HUES6 (cell line): ENCODE results near the gene NIPAL1.

Source experiments
- H3K27ac ChIP-seq: 2 replicates; pipeline ENCODE4 v1.7.0; 2013; ENCODE audit warnings: low read depth, mild to moderate bottlenecking, low read length, inconsistent platforms
- H3K27me3 ChIP-seq: 2 replicates; pipeline ENCODE4 v1.6.1; 2013; ENCODE audit warnings: low read length; ENCODE audit not compliant: control insufficient read depth, insufficient read depth
- H3K36me3 ChIP-seq: 2 replicates; pipeline ENCODE4 v1.6.1; 2013; ENCODE audit warnings: low read length; ENCODE audit not compliant: control insufficient read depth, insufficient read depth
- H3K4me1 ChIP-seq: 2 replicates; pipeline ENCODE4 v1.6.1; 2013; ENCODE audit warnings: low read length; ENCODE audit not compliant: control insufficient read depth, insufficient read depth
- H3K4me3 ChIP-seq: 2 replicates; pipeline ENCODE4 v1.5.1; 2013; ENCODE audit warnings: low read depth, low read length
- H3K9ac ChIP-seq: one replicate; pipeline ENCODE4 v1.6.1; 2013; ENCODE audit warnings: mild to moderate bottlenecking, low read length
- H3K9me3 ChIP-seq: 2 replicates; pipeline ENCODE4 v1.6.1; 2013; ENCODE audit warnings: low read depth, low read length; ENCODE audit not compliant: control insufficient read depth, insufficient read depth

The NIPAL1 gene

DNA sequence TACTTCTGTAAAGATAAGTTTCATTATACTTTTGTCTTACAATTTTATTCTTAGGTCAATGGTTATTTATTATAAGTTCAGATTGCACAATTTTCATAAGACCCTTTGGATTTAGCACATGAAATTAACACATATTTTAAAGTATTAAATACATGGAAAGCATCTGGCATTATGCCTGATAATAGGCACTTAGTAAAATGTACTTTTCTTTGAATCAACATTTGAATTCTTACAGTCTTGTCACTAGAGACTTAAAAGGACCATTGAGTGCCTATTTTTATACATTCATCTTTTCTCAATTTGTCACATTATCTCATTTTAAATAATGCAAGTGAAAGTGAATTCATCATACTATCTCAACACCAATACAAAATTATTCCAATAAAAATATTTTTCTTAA is 23.0 kb downstream of the NIPAL1 start:
- Histone ChIP-seq H3K4me3 (no peak overlapping the region), H3K9me3 (no peaks in the 10 kb centered on the region), H3K36me3 (peaks cover 3% of the 10 kb centered on the region; the same call in 1 of the 2 replicates), H3K9ac (no peak overlapping the region), H3K27ac (no peak overlapping the region), H3K4me1 (peaks cover 2% of the 10 kb centered on the region; the same call in 1 of the 2 replicates), H3K27me3 (no peaks in the 10 kb centered on the region)

DNA sequence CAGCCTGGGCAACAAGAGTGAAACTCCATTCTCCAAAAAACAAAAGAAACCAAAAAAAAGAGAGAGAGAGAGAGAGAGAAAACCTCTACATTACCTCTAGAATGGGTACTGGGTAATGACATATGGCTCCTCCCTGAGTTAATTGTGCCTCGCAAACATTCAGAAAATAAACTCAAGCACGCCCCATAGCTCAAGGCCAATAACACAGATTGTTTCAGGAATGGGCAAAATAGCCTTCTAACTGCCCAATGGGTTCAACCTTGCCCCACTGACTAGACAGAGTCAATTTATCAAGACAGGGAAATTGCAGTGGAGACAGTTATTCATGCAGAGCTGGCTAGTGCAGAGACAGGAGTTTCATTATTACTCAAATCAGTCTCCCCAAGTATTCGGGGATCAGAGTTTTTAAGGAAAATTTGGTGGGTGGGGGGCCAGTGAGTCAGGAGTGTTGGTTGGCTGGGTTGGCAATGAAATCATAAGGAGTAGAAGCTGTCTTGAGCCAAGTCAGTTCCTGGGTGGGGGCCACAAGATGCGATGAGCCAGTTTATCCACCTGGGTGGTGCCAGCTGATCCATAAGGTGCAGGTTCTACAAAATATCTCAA is 25.1 kb downstream of the NIPAL1 start:
- Histone ChIP-seq H3K9ac (no peak overlapping the region), H3K4me1 (peaks cover 2% of the 10 kb centered on the region; the same call in 1 of the 2 replicates), H3K27me3 (no peaks in the 10 kb centered on the region), H3K36me3 (no peaks in the 10 kb centered on the region), H3K27ac (no peak overlapping the region), H3K4me3 (no peak overlapping the region), H3K9me3 (no peaks in the 10 kb centered on the region)

DNA sequence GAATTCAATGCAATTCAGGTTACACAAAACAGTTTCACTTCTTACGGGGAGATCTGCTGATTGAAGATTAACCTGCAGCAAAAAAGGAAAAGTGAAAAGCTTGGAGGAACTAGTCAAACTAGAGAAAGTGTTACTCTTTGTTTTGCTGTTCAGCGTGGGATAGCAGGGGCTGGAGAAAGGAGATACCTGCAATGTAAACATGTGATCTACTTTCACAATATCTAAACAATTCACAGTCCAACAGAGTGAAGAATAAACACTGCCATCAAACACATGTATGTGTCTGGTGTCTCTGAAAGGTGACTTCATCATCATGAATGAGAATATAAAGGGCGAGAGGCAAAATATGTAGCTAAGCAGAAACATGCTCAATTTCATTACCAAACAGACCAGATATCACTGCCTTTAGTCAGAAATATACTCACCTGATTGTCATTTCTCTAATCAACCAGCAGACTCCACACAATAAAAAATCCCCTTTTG is 26.4 kb downstream of the NIPAL1 start:
- no peaks in the 10 kb centered on the region for H3K27me3 ChIP-seq
- H3K9ac ChIP-seq, result no peak overlapping the region
- no peaks in the 10 kb centered on the region for H3K36me3 ChIP-seq
- H3K4me3 ChIP-seq, result no peak overlapping the region
- H3K9me3 ChIP-seq, result no peaks in the 10 kb centered on the region
- no peak overlapping the region for H3K27ac ChIP-seq
- peaks cover 2% of the 10 kb centered on the region for H3K4me1 ChIP-seq

DNA sequence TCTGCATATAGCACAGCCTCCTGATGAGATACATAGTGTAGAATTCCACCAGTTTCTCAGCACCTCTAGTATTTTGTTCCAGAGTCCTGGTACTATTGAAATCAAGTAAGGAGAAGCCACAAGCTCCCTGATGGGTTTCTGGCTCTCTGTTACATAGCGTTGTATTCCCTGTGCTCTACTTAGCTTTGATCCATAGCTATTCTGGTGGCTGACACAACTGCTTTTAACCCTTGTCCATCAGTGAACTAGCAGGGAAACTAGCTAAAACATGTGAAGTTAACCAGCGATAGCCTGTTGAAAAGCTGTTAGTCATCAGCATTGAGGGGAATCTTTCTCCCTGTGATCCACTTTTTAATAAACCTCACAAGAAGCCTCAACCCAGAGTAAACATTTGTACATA is 26.9 kb downstream of the NIPAL1 start:
- no peaks in the 10 kb centered on the region for H3K27me3 ChIP-seq
- peaks cover 2% of the 10 kb centered on the region for H3K4me1 ChIP-seq
- no peaks in the 10 kb centered on the region for H3K9me3 ChIP-seq
- H3K27ac ChIP-seq, result no peak overlapping the region
- H3K4me3 ChIP-seq, result no peak overlapping the region
- H3K36me3 ChIP-seq, result no peaks in the 10 kb centered on the region
- no peak overlapping the region for H3K9ac ChIP-seq

DNA sequence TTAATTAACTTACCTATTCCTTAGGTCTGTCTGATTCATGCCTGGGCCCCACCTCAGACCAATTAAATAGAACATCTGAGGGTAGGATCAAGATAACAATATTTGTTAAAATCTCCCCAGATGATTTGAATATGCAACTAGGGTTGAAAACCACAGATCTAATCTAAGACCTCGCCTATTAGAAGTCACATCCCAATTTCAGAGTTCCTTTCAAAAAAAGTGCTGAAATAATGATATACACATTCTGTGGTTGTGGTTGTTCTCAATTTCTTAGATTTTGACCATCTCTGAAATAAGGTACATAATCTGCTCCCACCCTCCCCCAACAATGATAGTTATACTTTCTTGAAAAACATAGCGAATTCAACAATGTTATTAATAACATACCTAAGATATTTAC is 27.7 kb downstream of the NIPAL1 start:
- Histone ChIP-seq H3K9me3 (no peaks in the 10 kb centered on the region), H3K9ac (no peak overlapping the region), H3K4me3 (no peak overlapping the region), H3K4me1 (peaks cover 2% of the 10 kb centered on the region), H3K36me3 (no peaks in the 10 kb centered on the region), H3K27me3 (no peaks in the 10 kb centered on the region), H3K27ac (no peak overlapping the region)

DNA sequence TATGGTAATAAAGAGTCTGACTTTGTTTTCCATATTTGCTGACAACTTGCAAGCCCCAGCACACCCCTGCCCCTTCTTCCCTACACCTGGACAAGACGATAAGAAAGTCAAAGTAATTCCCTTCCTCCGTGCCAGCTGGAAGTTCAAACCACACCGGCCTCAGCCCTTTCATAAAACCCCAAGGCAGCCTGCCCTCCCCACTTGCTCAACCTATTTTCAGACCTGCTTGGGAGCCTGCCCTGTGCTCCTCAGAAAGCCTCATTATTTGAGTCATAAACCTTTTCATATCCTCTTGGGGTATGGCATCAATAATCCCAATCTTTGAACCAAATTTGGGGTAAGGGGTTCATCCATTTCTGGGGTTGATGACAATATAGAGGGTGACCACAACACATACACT is 29.5 kb downstream of the NIPAL1 start:
- Histone ChIP-seq H3K27me3 (no peaks in the 10 kb centered on the region), H3K36me3 (no peaks in the 10 kb centered on the region), H3K27ac (no peak overlapping the region), H3K4me3 (no peak overlapping the region), H3K4me1 (peaks cover 2% of the 10 kb centered on the region), H3K9ac (no peak overlapping the region), H3K9me3 (no peaks in the 10 kb centered on the region)

DNA sequence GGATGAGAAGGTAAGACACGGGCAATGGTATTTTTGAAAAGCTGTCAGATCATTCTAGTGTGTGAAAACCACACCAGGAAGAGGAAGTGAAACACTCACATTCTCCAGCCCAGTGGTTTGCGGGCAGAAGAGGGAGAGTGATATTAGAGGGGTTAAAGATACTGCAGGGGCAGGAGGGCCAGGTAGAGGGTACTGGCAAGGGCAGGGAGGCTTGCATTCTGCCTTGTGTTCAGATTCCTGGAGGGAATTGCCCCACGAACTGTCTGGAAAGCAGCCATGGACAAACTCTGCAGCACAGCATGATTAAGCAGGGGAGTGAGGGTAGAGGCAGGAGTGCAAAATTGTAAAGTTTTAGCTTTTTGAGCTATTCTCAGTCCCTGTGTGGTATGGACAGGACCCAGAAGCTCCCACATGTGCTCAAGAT is 30.9 kb downstream of the NIPAL1 start:
- Histone ChIP-seq H3K9ac (no peak overlapping the region), H3K9me3 (no peaks in the 10 kb centered on the region), H3K36me3 (no peaks in the 10 kb centered on the region), H3K4me1 (no peaks in the 10 kb centered on the region; the same call in 1 of the 2 replicates), H3K27ac (no peak overlapping the region), H3K27me3 (no peaks in the 10 kb centered on the region), H3K4me3 (no peak overlapping the region)

DNA sequence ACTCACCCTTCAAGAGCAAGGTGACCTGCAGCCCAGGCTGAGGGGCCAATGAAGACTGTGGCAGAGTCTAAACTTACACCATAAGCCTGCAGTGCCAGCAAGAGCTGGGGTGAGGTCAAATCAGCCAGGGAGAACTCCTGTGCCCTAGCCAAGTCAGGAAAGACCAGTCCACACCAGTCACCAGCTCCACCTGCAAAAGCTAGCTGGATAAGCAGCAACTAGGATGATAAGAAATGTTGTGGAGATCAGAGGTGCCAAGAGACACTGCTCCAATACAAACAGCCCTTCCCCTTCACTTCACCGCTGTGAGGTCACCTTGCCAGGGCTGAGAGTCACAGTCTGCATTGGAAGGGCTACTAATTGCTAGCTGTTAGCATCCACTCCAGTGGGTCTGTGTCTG is 31.3 kb downstream of the NIPAL1 start:
- Histone ChIP-seq H3K27me3 (no peaks in the 10 kb centered on the region), H3K27ac (no peak overlapping the region), H3K9ac (no peak overlapping the region), H3K9me3 (no peaks in the 10 kb centered on the region), H3K36me3 (no peaks in the 10 kb centered on the region), H3K4me1 (no peaks in the 10 kb centered on the region; the same call in 1 of the 2 replicates), H3K4me3 (no peak overlapping the region)

DNA sequence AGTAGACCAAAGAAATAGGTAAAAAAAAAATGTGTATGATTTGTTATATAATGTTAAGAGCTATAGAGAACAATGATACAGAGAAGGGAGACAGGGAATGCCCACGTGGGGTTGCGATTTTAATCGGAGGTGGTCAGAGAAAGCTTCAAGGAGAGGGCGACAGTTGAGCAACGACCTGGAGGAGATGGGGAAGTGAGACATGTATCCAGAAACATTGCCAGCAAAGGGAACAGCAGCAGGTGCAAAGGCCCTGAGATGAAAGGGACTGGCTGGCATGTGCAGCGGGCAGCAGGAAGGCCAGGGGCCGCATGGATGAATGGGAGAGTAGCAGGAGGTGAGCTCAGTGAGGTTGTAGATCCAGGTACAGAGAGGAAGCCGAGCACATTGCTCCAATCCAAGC is 32.9 kb downstream of the NIPAL1 start:
- no peaks in the 10 kb centered on the region for H3K27me3 ChIP-seq
- no peak overlapping the region for H3K4me3 ChIP-seq
- no peaks in the 10 kb centered on the region for H3K36me3 ChIP-seq
- H3K9ac ChIP-seq, result no peak overlapping the region
- no peak overlapping the region for H3K27ac ChIP-seq
- H3K4me1 ChIP-seq, result no peaks in the 10 kb centered on the region; the same call in 1 of the 2 replicates
- no peaks in the 10 kb centered on the region for H3K9me3 ChIP-seq

DNA sequence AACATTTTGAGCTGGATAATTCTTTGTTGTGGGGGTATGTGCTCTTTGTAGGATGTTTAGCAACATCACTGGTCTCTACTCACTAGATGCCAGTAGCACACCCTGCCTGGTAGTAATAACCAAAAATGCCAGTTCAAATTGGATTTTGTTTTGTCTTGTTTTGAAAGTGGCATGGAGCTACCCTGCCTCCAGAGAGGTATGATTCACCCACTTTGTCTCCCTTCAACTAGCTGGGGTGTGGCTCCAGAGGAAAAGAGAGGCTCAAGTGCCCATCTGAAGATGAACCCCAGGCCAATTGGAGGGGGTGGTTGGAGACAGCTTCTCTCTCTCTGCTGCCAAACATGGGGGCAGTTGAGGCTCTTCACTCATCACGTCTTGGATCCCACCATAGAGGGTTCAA is 34.5 kb downstream of the NIPAL1 start:
- Histone ChIP-seq H3K36me3 (no peaks in the 10 kb centered on the region), H3K27ac (no peak overlapping the region), H3K9ac (no peak overlapping the region), H3K4me1 (no peaks in the 10 kb centered on the region; the same call in 1 of the 2 replicates), H3K27me3 (no peaks in the 10 kb centered on the region), H3K4me3 (no peak overlapping the region), H3K9me3 (no peaks in the 10 kb centered on the region)

DNA sequence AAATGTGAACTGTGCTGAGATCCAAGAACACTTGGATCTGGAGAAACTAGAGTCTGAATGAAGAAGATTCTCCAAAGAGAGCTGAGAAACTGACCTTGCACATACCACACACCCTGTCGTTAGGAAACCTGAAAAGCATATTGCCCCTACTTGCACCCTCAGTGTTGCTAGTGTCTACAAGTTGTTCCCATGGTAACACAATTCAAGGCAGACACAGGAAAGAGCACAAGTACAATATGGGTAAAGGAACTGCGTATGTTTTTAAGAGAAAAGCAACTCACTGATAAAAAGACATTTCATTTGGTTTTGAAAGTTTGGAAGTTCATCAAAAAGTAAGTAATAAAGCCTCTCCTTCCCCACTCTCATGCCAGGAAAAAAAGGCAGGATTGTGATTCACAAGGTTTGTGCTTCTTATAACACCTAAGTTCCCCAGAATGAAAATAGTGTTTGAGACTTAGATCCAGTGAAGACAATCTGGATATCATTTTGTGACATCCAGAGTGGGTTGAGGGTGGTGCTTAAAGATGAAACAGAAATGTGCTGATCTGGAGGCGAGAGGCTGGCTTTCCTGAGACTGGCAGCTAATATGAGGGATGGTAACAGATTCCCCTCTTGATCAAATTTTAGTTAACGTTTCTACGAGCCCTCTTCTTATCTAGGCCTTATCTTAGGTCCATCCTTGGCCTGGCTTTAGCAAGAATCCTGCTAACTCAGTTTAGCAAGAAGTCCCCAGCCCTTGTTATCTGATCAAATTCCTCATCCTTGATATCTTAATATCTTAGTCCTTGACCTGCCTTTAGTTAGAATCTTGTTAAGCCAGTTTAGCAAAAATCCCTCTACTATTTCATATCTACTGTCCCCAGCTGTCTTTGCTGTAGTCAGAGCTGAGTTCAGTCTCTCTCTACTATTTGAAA is 42.3 kb downstream of the NIPAL1 start:
- no peaks in the 10 kb centered on the region for H3K36me3 ChIP-seq
- no peak overlapping the region for H3K27ac ChIP-seq
- H3K9ac ChIP-seq, result no peak overlapping the region
- no peaks in the 10 kb centered on the region for H3K27me3 ChIP-seq
- H3K9me3 ChIP-seq, result 0 out of 2 replicates have a peak, but pooled peaks cover 3% of the 10 kb centered on the region
- H3K4me3 ChIP-seq, result no peak overlapping the region
- no peaks in the 10 kb centered on the region for H3K4me1 ChIP-seq
